ENCODE data around the gene KRT38. TPM values are rescaled to one million over a fixed set of nuclear protein-coding genes. Genes with fewer than 3 reads are reported as not detected.

KRT38 gene
- total RNA-seq, 1 experiment from 2014 or later, result not detected

DNA sequence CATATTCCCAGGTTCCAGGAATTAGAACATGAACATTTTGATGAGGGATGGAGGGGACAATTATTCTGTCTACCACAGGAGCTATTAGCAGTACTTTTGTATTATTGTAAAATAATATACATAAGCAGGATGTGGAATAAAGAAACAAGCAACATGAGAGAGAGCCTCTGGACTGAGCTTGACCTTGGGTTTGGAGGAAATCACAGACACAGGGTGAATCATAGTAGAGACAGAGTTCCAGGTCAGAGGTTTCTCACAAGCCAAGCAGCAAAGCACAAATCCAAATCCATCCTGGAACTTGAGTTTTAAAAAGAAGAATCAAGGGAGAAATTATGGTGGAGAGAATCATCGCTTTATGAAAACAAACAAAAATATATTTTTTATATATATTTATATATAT, 48.5 kb downstream of the KRT38 start:
- H3K27ac Mint-ChIP-seq (ENCODE audit: unreplicated experiment), result no peak overlapping the region
- TF ChIP-seq CTCF (IDR thresholded peaks at IDR 0.05; ENCODE audit: insufficient read depth in 1 of 2, low read depth in 1 of 2, low read length in 1 of 2, severe bottlenecking in 1 of 2, unreplicated experiment in 1 of 2), result no peak
- no peak overlapping the region for H3K4me3 ChIP-seq (ENCODE audit: low read depth, low read length)
- H3K9me3 ChIP-seq, result no peaks in the 10 kb centered on the region
- DNase-seq, result no peak
- no peaks in the 10 kb centered on the region for H3K27me3 ChIP-seq (replicated peaks; ENCODE audit: control insufficient read depth, insufficient read depth, low read length)
- no peaks in the 10 kb centered on the region for H3K27me3 Mint-ChIP-seq (ENCODE audit: insufficient read depth, unreplicated experiment)
- CTCF ChIA-PET, result no interaction called here
- BruUV-seq (replicated peaks), result no TSS peak
- peaks cover 15% of the 10 kb centered on the region for H3K4me1 Mint-ChIP-seq (ENCODE audit: low read depth, unreplicated experiment)
- intact Hi-C loops (cut with micrococcal nuclease; ENCODE audit: unreplicated experiment), result no loop called here
- H3K36me3 ChIP-seq (ENCODE audit: control insufficient read depth, insufficient read depth, low read length), result no peaks in the 10 kb centered on the region
- H3K36me3 Mint-ChIP-seq (ENCODE audit: insufficient read depth, unreplicated experiment), result no peaks in the 10 kb centered on the region
- POLR2A ChIA-PET, result no interaction called here
- no peaks in the 10 kb centered on the region for H3K9me3 Mint-ChIP-seq (ENCODE audit: unreplicated experiment)
- peaks cover 19% of the 10 kb centered on the region for H3K4me1 ChIP-seq
- no peak overlapping the region for H3K4me3 Mint-ChIP-seq (ENCODE audit: unreplicated experiment)

- no TSS peak for BruUV-seq (replicated peaks)
- POLR2A ChIA-PET, result no interaction called here
- no peak for TF ChIP-seq CTCF (IDR thresholded peaks at IDR 0.05; ENCODE audit: insufficient read depth in 1 of 2, low read depth in 1 of 2, low read length in 1 of 2, severe bottlenecking in 1 of 2, unreplicated experiment in 1 of 2)
Measured at GRCh38 chr17:41391535-41391934, 49.2 kb downstream of the KRT38 start.

DNA sequence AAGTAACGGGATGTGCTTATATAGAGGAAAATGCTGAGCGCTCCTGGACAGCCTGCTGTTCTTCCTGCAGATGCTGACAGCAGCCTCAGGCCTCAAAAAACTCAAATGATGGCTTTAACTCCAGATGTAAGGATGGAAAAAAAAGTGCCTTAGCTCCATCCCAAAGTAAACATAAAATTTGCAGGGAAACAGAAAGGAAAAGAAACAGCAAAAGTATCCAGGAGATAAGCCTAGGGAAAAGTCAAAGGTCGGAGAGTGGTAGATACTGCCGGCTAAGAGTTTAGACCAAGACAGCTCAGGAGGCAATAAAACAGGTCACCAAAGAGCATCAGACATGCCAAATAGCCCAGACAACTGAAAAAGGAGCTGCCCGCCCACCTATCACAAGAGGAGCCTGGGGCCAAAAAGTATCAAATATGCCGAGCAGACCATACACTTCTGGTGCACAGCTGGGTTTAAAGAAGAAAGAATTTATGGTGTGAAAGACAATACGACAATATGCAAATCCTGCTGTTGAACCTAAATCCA, 50.3 kb downstream of the KRT38 start:
- ChIA-PET POLR2A (no interaction called here), CTCF (interaction anchor here (0.6 to 1.6 kb wide), 6 partner anchors 27 to 688 kb away, joined by 3 to 6 read pairs (median 4); no protein-coding TSS in a partner anchor)
- Mint-ChIP-seq H3K4me1 (ENCODE audit: low read depth, unreplicated experiment) (peaks cover 15% of the 10 kb centered on the region), H3K27me3 (ENCODE audit: insufficient read depth, unreplicated experiment) (no peaks in the 10 kb centered on the region), H3K36me3 (ENCODE audit: insufficient read depth, unreplicated experiment) (no peaks in the 10 kb centered on the region), H3K4me3 (ENCODE audit: unreplicated experiment) (no peak overlapping the region), H3K27ac (ENCODE audit: unreplicated experiment) (no peak overlapping the region), H3K9me3 (ENCODE audit: unreplicated experiment) (peaks cover 11% of the 10 kb centered on the region)
- peak; percentile 43 to 62 for DNase-seq
- Histone ChIP-seq H3K27me3 (replicated peaks; ENCODE audit: control insufficient read depth, insufficient read depth, low read length) (no peaks in the 10 kb centered on the region), H3K4me1 (peaks cover 19% of the 10 kb centered on the region), H3K4me3 (ENCODE audit: low read depth, low read length) (no peak overlapping the region), H3K36me3 (ENCODE audit: control insufficient read depth, insufficient read depth, low read length) (no peaks in the 10 kb centered on the region), H3K9me3 (peaks cover 7% of the 10 kb centered on the region; the same call in 1 of the 2 replicates)
- no TSS peak for BruUV-seq (replicated peaks)
- no peak for TF ChIP-seq CTCF (IDR thresholded peaks at IDR 0.05; ENCODE audit: insufficient read depth in 1 of 2, low read depth in 1 of 2, low read length in 1 of 2, severe bottlenecking in 1 of 2, unreplicated experiment in 1 of 2)
- intact Hi-C loops (cut with micrococcal nuclease; ENCODE audit: unreplicated experiment), result no loop called here

More at GRCh38 chr17:41391535-41391934, 49.2 kb downstream of the KRT38 start:
- Mint-ChIP-seq H3K4me1 (ENCODE audit: low read depth, unreplicated experiment) (peaks cover 15% of the 10 kb centered on the region), H3K9me3 (ENCODE audit: unreplicated experiment) (peaks cover 6% of the 10 kb centered on the region), H3K36me3 (ENCODE audit: insufficient read depth, unreplicated experiment) (no peaks in the 10 kb centered on the region), H3K27ac (ENCODE audit: unreplicated experiment) (no peak overlapping the region), H3K4me3 (ENCODE audit: unreplicated experiment) (no peak overlapping the region), H3K27me3 (ENCODE audit: insufficient read depth, unreplicated experiment) (no peaks in the 10 kb centered on the region)
- H3K9me3 ChIP-seq, result peaks cover 2% of the 10 kb centered on the region; the same call in 1 of the 2 replicates
- intact Hi-C loops (cut with micrococcal nuclease; ENCODE audit: unreplicated experiment), result no loop called here
- no peaks in the 10 kb centered on the region for H3K36me3 ChIP-seq (ENCODE audit: control insufficient read depth, insufficient read depth, low read length)
- CTCF ChIA-PET, result interaction anchor here (1.5 to 1.6 kb wide), 2 partner anchors 26 to 271 kb away, joined by 5 to 6 read pairs; no protein-coding TSS in a partner anchor
- no peak overlapping the region for H3K4me3 ChIP-seq (ENCODE audit: low read depth, low read length)
- DNase-seq, result no peak
- peaks cover 19% of the 10 kb centered on the region for H3K4me1 ChIP-seq
- H3K27me3 ChIP-seq (replicated peaks; ENCODE audit: control insufficient read depth, insufficient read depth, low read length), result no peaks in the 10 kb centered on the region
